ENCODE results near the gene BAK1. TPM values are rescaled to one million over a fixed set of nuclear protein-coding genes. Genes with fewer than 3 reads are reported as not detected.
"Not testable (repeated sequence)": the region's sequence is repeated elsewhere in the genome, so short reads cannot be mapped to it uniquely, and the experiment has no call there.

BAK1 gene
- total and polyA plus RNA-seq, 12 donors, result 12.6 to 37.6 (median 18.7) TPM

DNA sequence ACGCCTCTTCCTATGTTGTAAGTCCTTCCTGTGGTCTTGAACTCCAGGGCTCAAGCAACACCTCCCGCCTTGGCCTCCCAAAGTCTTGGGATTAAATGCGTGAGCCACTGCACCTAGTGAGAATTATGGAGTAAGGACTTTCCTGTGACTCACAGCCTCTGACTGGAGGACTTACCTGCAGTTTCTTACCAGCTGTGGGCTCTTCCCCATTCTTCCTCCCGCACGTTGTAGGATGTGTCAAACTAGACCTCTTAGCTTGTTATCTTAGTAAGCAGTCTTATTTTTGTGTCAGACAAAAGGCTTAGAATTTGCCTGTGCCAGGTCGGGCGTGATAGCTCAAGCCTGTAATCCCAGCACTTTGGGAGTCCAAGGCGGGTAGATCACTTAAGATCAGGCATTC, 30.9 kb downstream of the BAK1 start:
- TF ChIP-seq, protein P1, sequence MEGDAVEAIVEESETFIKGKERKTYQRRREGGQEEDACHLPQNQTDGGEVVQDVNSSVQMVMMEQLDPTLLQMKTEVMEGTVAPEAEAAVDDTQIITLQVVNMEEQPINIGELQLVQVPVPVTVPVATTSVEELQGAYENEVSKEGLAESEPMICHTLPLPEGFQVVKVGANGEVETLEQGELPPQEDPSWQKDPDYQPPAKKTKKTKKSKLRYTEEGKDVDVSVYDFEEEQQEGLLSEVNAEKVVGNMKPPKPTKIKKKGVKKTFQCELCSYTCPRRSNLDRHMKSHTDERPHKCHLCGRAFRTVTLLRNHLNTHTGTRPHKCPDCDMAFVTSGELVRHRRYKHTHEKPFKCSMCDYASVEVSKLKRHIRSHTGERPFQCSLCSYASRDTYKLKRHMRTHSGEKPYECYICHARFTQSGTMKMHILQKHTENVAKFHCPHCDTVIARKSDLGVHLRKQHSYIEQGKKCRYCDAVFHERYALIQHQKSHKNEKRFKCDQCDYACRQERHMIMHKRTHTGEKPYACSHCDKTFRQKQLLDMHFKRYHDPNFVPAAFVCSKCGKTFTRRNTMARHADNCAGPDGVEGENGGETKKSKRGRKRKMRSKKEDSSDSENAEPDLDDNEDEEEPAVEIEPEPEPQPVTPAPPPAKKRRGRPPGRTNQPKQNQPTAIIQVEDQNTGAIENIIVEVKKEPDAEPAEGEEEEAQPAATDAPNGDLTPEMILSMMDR (IDR thresholded peaks at IDR 0.05), result no peak
- Histone ChIP-seq H3K27me3 (no peaks in the 10 kb centered on the region), H3K4me3 (no peak overlapping the region), H3K9me3 (no peaks in the 10 kb centered on the region), H3K4me1 (no peaks in the 10 kb centered on the region), H3K27ac (no peak overlapping the region), H3K36me3 (no peaks in the 10 kb centered on the region)
- intact Hi-C loops (cut with DNase I), result no loop called here
- ATAC-seq (no peak), DNase-seq (no peak)
- 80 to 87% methylated on average over 8 of the region's 8 CpGs for WGBS, 2 donors

DNA sequence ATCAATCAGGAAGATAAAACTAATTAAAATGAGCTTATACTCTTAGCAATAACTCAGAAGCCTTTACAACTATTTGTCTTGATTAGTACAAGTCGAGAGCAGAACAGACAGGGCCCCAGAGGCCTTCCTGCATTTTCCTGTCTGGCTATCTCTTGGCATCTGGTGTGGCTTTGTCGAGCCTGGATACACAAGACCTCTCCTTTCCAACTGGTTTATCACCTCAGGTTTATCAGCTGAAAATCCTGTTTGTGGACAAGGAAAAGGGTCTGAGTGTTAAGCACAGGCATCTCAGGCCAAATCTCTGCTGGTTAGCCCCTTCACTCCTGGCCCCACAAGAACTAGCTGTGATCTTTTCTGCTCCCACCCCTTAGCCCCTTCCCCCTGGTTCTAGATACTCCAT, 32.6 kb downstream of the BAK1 start:
- ATAC-seq (no peak), DNase-seq (no peak)
- WGBS, 2 donors, result 20 to 39% methylated on average over 2 of the region's 2 CpGs
- Histone ChIP-seq H3K4me1 (no peaks in the 10 kb centered on the region), H3K27ac (no peak overlapping the region), H3K4me3 (no peak overlapping the region), H3K9me3 (no peaks in the 10 kb centered on the region), H3K36me3 (no peaks in the 10 kb centered on the region), H3K27me3 (no peaks in the 10 kb centered on the region)
- intact Hi-C loops (cut with DNase I), result no loop called here
- TF ChIP-seq, protein P1 (IDR thresholded peaks at IDR 0.05), result no peak

DNA sequence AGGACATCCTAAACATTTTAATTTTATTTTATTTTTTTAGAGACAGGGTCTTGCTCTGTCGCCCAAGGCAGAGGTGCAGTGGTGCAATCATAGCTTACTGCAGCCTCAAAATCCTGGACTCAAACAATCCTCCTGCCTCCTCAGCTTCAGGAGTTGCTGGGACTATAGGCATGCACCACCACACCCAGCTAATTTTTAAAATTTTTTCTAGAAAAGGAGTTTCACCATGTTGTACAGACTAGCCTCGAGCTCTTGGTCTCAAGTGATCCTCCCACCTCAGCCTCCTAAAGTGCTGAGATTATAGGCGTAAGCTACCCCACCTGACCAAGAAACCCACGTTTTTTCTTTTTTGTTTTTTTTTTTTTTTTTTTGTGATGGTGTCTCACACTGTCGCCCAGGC, 33.3 kb downstream of the BAK1 start:
- Histone ChIP-seq H3K27me3 (no peaks in the 10 kb centered on the region), H3K27ac (no peak overlapping the region), H3K9me3 (no peaks in the 10 kb centered on the region), H3K36me3 (no peaks in the 10 kb centered on the region), H3K4me1 (no peaks in the 10 kb centered on the region), H3K4me3 (no peak overlapping the region)
- 85 to 89% methylated on average over 5 of the region's 5 CpGs for WGBS, 2 donors
- intact Hi-C loops (cut with DNase I), result no loop called here
- ATAC-seq, result no peak
- no peak for DNase-seq
- TF ChIP-seq, protein P1 (IDR thresholded peaks at IDR 0.05), result no peak

DNA sequence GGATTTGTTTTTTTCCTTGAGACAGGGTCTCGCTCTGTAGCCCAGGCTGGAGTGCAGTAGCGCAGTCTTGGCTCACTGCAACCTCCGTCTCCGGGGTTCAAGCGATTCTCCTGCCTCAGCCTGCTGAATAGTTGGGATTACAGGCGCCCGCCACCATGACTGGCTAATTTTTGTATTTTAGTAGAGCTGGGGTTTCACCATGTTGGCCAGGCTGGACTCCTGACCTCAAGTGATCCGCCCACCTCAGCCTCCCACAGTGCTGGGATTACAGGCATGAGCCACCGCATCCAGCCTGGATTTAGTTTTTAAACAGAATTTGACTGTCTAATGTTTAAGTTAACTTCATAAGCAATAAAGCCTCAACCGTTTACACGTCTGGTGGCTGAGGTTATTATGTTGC, 34.8 kb downstream of the BAK1 start:
- intact Hi-C loops (cut with DNase I); H3K27me3 ChIP-seq; H3K4me3 ChIP-seq; ATAC-seq; H3K9me3 ChIP-seq; H3K27ac ChIP-seq; H3K36me3 ChIP-seq; DNase-seq; H3K4me1 ChIP-seq: not testable (repeated sequence)
- WGBS, 2 donors, result 89 to 96% methylated on average over 11 of the region's 11 CpGs

- no peak for ATAC-seq
- H3K27me3 ChIP-seq, result no peaks in the 10 kb centered on the region
These were observed 37.0 kb downstream of the BAK1 start for GRCh38 chr6:33543116-33543515.

More at GRCh38 chr6:33543116-33543515, 37.0 kb downstream of the BAK1 start:
- Histone ChIP-seq H3K4me3 (no peak overlapping the region), H3K27ac (no peak overlapping the region), H3K36me3 (no peaks in the 10 kb centered on the region), H3K9me3 (no peaks in the 10 kb centered on the region), H3K4me1 (no peaks in the 10 kb centered on the region)
- no peak for DNase-seq
- intact Hi-C loops (cut with DNase I), result no loop called here
- TF ChIP-seq, protein P1 (IDR thresholded peaks at IDR 0.05), result no peak
- 82 to 92% methylated on average over 4 of the region's 4 CpGs for WGBS, 2 donors

Data from heart right ventricle (tissue), 16 donors.